Stimulated activated naive CD4-positive, alpha-beta T cell treated with Interleukin-2 at 50 U/mL for 16 hours (primary cell): Measurements from ENCODE around the gene SAMD11.
"Not testable (repeated sequence)": the region's sequence is repeated elsewhere in the genome, so short reads cannot be mapped to it uniquely, and the experiment has no call there.

Experiments
- DNase-seq: peaks from one replicate; lab custom pipeline; 2025; lab: John Stamatoyannopoulos, UW

SAMD11 gene

GRCh38 chr1:945688-946556 lies 22.2 kb downstream of the SAMD11 start:
- no peak for DNase-seq

- not testable (repeated sequence) for DNase-seq
These were observed 23.1 kb downstream of the SAMD11 start for GRCh38 chr1:946811-947210.

GRCh38 chr1:947958-948357 lies 24.2 kb downstream of the SAMD11 start:
- DNase-seq, result no peak

- DNase-seq, result no peak
These were observed 26.5 kb downstream of the SAMD11 start for GRCh38 chr1:950268-950667.

GRCh38 chr1:950881-951280 lies 27.2 kb downstream of the SAMD11 start:
- no peak for DNase-seq

- no peak for DNase-seq
These were observed 27.6 kb downstream of the SAMD11 start for GRCh38 chr1:951364-951763.

- DNase-seq, result no peak
These were observed 28.5 kb downstream of the SAMD11 start for GRCh38 chr1:952201-952600.

GRCh38 chr1:952603-953002 lies 28.9 kb downstream of the SAMD11 start:
- no peak for DNase-seq

GRCh38 chr1:953524-954320 lies 30.0 kb downstream of the SAMD11 start:
- no peak for DNase-seq

- no peak for DNase-seq
These were observed 31.2 kb downstream of the SAMD11 start for GRCh38 chr1:954927-955326.

GRCh38 chr1:955474-955873 lies 31.8 kb downstream of the SAMD11 start:
- DNase-seq, result no peak

GRCh38 chr1:956636-957035 lies 32.9 kb downstream of the SAMD11 start:
- no peak for DNase-seq

GRCh38 chr1:958823-959730 lies 35.4 kb downstream of the SAMD11 start, which contains the start of gene NOC2L:
Gene NOC2L, minus strand, starts transcription at chr1:959256. Its CDS starts 16 bp downstream, at chr1:959240.
- DNase-seq, result peak; percentile 93

GRCh38 chr1:959731-960362 lies 36.1 kb downstream of the SAMD11 start:
- DNase-seq, result no peak

- DNase-seq, result peak; percentile 84
These were observed 36.8 kb downstream of the SAMD11 start, which contains the start of gene KLHL17 for GRCh38 chr1:960363-961131. Gene KLHL17, plus strand, starts transcription at chr1:960584. Its CDS starts 110 bp downstream, at chr1:960694.

GRCh38 chr1:961132-961669 lies 37.5 kb downstream of the SAMD11 start:
- no peak for DNase-seq

- DNase-seq, result no peak
These were observed 38.9 kb downstream of the SAMD11 start for GRCh38 chr1:962381-963300.

GRCh38 chr1:963301-963651 lies 39.6 kb downstream of the SAMD11 start:
- no peak for DNase-seq
